Neural progenitor cell (in vitro differentiated cells): ENCODE data around the gene MEGF6.

Source experiments
- CTCF ChIP-seq: fragments of 200-600 bp; sonication (generic); IDR thresholded peaks from 2 replicates; pipeline ENCODE4 v1.5.1; 2017; ENCODE audit warnings: antibody characterized with exemption, mild to moderate bottlenecking
- EZH2 ChIP-seq: fragments of 200-600 bp; sonication (generic); IDR thresholded peaks from 2 replicates; pipeline ENCODE4 v1.6.1; 2017; ENCODE audit warnings: antibody characterized with exemption, mild to moderate bottlenecking, moderate library complexity
- EZH2phosphoT487 ChIP-seq: fragments of 200-600 bp; sonication (generic); IDR thresholded peaks from 2 replicates; pipeline ENCODE4 v1.6.1; 2017; ENCODE audit warnings: antibody characterized with exemption

GRCh38 chr1:3585940-3586568, 25.3 kb downstream of the MEGF6 start:
- no peak for TF ChIP-seq CTCF
- no peak for TF ChIP-seq EZH2
- TF ChIP-seq EZH2phosphoT487: no peak
